HepG2 (cell line): ENCODE measurements around the gene SUPT6H. TPM values are rescaled to one million over a fixed set of nuclear protein-coding genes. Genes with fewer than 3 reads are reported as not detected.
A peak's percentile ranks its signal among the peaks of the same experiment; 100 is the strongest.

ENCODE experiments used
- CEBPG ChIP-seq: IDR thresholded peaks from 2 replicates; pipeline ENCODE4 v1.6.1; 2016
- E2F5 ChIP-seq: sonication (generic); formaldehyde crosslinking; conservative IDR thresholded peaks from 2 replicates; pipeline ENCODE4 v1.4.0; 2020; ENCODE audit warnings: missing genetic modification reagents
- ETV5 ChIP-seq: IDR thresholded peaks from 2 replicates; pipeline ENCODE4 v1.6.1; 2018; ENCODE audit warnings: missing biosample characterization, missing genetic modification reagents, inconsistent platforms, borderline replicate concordance
- PLSCR1 ChIP-seq: sonication (generic); formaldehyde crosslinking; IDR thresholded peaks from 2 replicates; pipeline ENCODE4 v1.5.0; 2020; ENCODE audit warnings: missing genetic modification reagents, mild to moderate bottlenecking, borderline replicate concordance
- SIX1 ChIP-seq: sonication (generic); formaldehyde crosslinking; IDR thresholded peaks from 2 replicates; pipeline ENCODE4 v1.4.0; 2020; ENCODE audit warnings: missing genetic modification reagents, borderline replicate concordance
- TAF15 ChIP-seq: fragments of 200-400 bp; formaldehyde crosslinking; IDR thresholded peaks from one replicate; pipeline ENCODE4 v1.6.1; 2018; ENCODE audit warnings: mild to moderate bottlenecking, low read depth, low read length; ENCODE audit not compliant: poor library complexity, severe bottlenecking
- WIZ ChIP-seq: sonication (generic); formaldehyde crosslinking; IDR thresholded peaks from 2 replicates; pipeline ENCODE4 v1.5.1; 2020; ENCODE audit warnings: mild to moderate bottlenecking, missing genetic modification reagents
- ZBTB2 ChIP-seq: sonication (generic); formaldehyde crosslinking; IDR thresholded peaks from 2 replicates; pipeline ENCODE4 v1.8.0; 2022; ENCODE audit warnings: low read depth, missing genetic modification reagents
- ZBTB33 ChIP-seq: sonication (generic); formaldehyde crosslinking; IDR thresholded peaks from 2 replicates; pipeline ENCODE4 v1.4.0; 2020; ENCODE audit warnings: missing genetic modification reagents
- ZBTB49 ChIP-seq: sonication (generic); formaldehyde crosslinking; IDR thresholded peaks from 2 replicates; pipeline ENCODE4 v1.4.0; 2020; ENCODE audit warnings: missing genetic modification reagents, borderline replicate concordance
- ZNF10 ChIP-seq: sonication (generic); formaldehyde crosslinking; IDR thresholded peaks from 2 replicates; pipeline ENCODE4 v1.4.0; 2020; ENCODE audit warnings: mild to moderate bottlenecking, low read depth, missing genetic modification reagents, borderline replicate concordance
- ZNF138 ChIP-seq: sonication (generic); formaldehyde crosslinking; IDR thresholded peaks from 2 replicates; pipeline ENCODE4 v1.5.0; 2020; ENCODE audit warnings: mild to moderate bottlenecking, low read depth, missing genetic modification reagents
- ZNF33B ChIP-seq: sonication (generic); formaldehyde crosslinking; IDR thresholded peaks from 2 replicates; pipeline ENCODE4 v1.5.1; 2020; ENCODE audit warnings: mild to moderate bottlenecking, missing genetic modification reagents
- ZNF460 ChIP-seq: sonication (generic); formaldehyde crosslinking; IDR thresholded peaks from 2 replicates; pipeline ENCODE4 v1.5.1; 2020; ENCODE audit warnings: missing genetic modification reagents, mild to moderate bottlenecking, borderline replicate concordance
- ZNF496 ChIP-seq: sonication (generic); formaldehyde crosslinking; IDR thresholded peaks from 2 replicates; pipeline ENCODE4 v1.8.1; 2023; ENCODE audit warnings: mild to moderate bottlenecking, moderate library complexity, missing genetic modification reagents; ENCODE audit not compliant: insufficient replicate concordance
- ZNF660 ChIP-seq: sonication (generic); formaldehyde crosslinking; IDR thresholded peaks from 2 replicates; pipeline ENCODE4 v1.5.1; 2020; ENCODE audit warnings: mild to moderate bottlenecking, low read depth, missing genetic modification reagents, borderline replicate concordance
- polyA plus RNA-seq, 8 experiments: library from polyadenylated mRNA; depleted of rRNA in 3 of 8; stranded (reverse) in 7 of 8; unstranded in 1 of 8; fragments of >200 nt; fragmentation: Illumina TruSeq in 4 of 8; extraction: Trizol in 4 of 8; gene quantifications; 2 replicates each; pipeline versions ENCODE4 v1.2.1 to v1.2.3, GENCODE V29; 2011 to 2016; ENCODE audit warnings: low read depth in 4 of 8, missing spikeins in 1 of 8, mixed read lengths in 1 of 8; ENCODE audit not compliant: insufficient read depth in 1 of 8
- total RNA-seq, 5 experiments: library from RNA; depleted of rRNA; stranded (reverse); fragments of >200 nt; fragmentation: Illumina TruSeq; extraction: Trizol; gene quantifications; 2 replicates each; pipeline ENCODE4 v1.2.3, GENCODE V29; 2016; ENCODE audit warnings: low read depth in 1 of 5

SUPT6H gene
- total and polyA plus RNA-seq, 2 of the 13 experiments (the other 11 are each of a cell fraction or from before 2014, with no cell fraction given), result 32.7 to 39.9 TPM

GRCh38 chr17:28702026-28702751 lies 40.2 kb downstream of the SUPT6H start (continued):
- TF ChIP-seq E2F5 (CRISPR knock-in tag) (no peak), ZBTB33 (CRISPR knock-in tag) (no peak), ZBTB2 (CRISPR knock-in tag) (no peak), TAF15 (no peak), SIX1 (CRISPR knock-in tag) (no peak), CEBPG (0 out of 2 replicates have a peak, but pooled peaks have one; percentile 8), ZNF138 (no peak), ETV5 (CRISPR knock-in tag) (peak; percentile 56; the same call in 1 of the 2 replicates), ZNF460 (CRISPR knock-in tag) (no peak), ZNF33B (CRISPR knock-in tag) (no peak), WIZ (CRISPR knock-in tag) (no peak), ZNF660 (no peak), ZBTB49 (CRISPR knock-in tag) (no peak), ZNF10 (CRISPR knock-in tag) (no peak), PLSCR1 (CRISPR knock-in tag) (no peak), ZNF496 (CRISPR knock-in tag) (no peak)
